Progenitor cell of endocrine pancreas (in vitro differentiated cells): ENCODE data around the gene ASB13. TPM values are rescaled to one million over a fixed set of nuclear protein-coding genes. Genes with fewer than 3 reads are reported as not detected.
A peak's percentile ranks its signal among the peaks of the same experiment; 100 is the strongest.

ENCODE experiments used
- DNase-seq: peaks from one replicate; pipeline ENCODE4 v3.0.0; 2021; ENCODE audit warnings: low spot score; ENCODE audit not compliant: unreplicated experiment
- H3K27ac Mint-ChIP-seq: 2 replicates; pipeline ENCODE4 v1.8.0; 2021; ENCODE audit warnings: mild to moderate bottlenecking, moderate library complexity, mixed read lengths
- H3K27me3 Mint-ChIP-seq: 2 replicates; pipeline ENCODE4 v1.8.0; 2021; ENCODE audit warnings: mixed read lengths
- H3K36me3 Mint-ChIP-seq: 2 replicates; pipeline ENCODE4 v1.8.0; 2022; ENCODE audit warnings: mixed read lengths; ENCODE audit not compliant: insufficient read depth
- H3K4me1 Mint-ChIP-seq: 2 replicates; pipeline ENCODE4 v1.8.0; 2021; ENCODE audit warnings: low read depth, mixed read lengths
- H3K4me3 Mint-ChIP-seq: 2 replicates; pipeline ENCODE4 v1.8.0; 2021; ENCODE audit warnings: low read depth, mild to moderate bottlenecking, moderate library complexity, mixed read lengths
- H3K9me3 Mint-ChIP-seq: 2 replicates; pipeline ENCODE4 v1.8.0; 2021; ENCODE audit warnings: low read depth, mixed read lengths
- CTCF ChIP-seq: fragments of 200-600 bp; sonication (generic); IDR thresholded peaks from one replicate; pipeline ENCODE4 v1.5.0; 2021; ENCODE audit warnings: antibody characterized with exemption, mild to moderate bottlenecking; ENCODE audit not compliant: unreplicated experiment
- total RNA-seq: library from RNA; stranded (reverse); gene quantifications from 2 replicates; pipeline ENCODE4 v1.2.1, GENCODE V29; 2021

ASB13 gene
- total RNA-seq, 1 donor from 2014 or later: 11.1 TPM

- no peak for DNase-seq
- TF ChIP-seq CTCF: no peak
- Mint-ChIP-seq H3K4me3 (no peak overlapping the region), H3K36me3 (no peaks in the 10 kb centered on the region), H3K4me1 (peaks cover 10% of the 10 kb centered on the region), H3K9me3 (peaks cover 7% of the 10 kb centered on the region), H3K27me3 (peaks cover 23% of the 10 kb centered on the region), H3K27ac (no peak overlapping the region)
Observed at GRCh38 chr10:5669604-5670003, 3.2 kb upstream of the ASB13 start.

- H3K36me3 Mint-ChIP-seq: no peaks in the 10 kb centered on the region
- TF ChIP-seq CTCF: no peak
- H3K9me3 Mint-ChIP-seq: no peaks in the 10 kb centered on the region
- no peak overlapping the region for H3K27ac Mint-ChIP-seq
- H3K4me1 Mint-ChIP-seq: peaks cover 10% of the 10 kb centered on the region
- H3K27me3 Mint-ChIP-seq: peaks cover 32% of the 10 kb centered on the region
- DNase-seq: no peak
- no peak overlapping the region for H3K4me3 Mint-ChIP-seq
Observed at GRCh38 chr10:5668429-5668828, 2.0 kb upstream of the ASB13 start.

DNA sequence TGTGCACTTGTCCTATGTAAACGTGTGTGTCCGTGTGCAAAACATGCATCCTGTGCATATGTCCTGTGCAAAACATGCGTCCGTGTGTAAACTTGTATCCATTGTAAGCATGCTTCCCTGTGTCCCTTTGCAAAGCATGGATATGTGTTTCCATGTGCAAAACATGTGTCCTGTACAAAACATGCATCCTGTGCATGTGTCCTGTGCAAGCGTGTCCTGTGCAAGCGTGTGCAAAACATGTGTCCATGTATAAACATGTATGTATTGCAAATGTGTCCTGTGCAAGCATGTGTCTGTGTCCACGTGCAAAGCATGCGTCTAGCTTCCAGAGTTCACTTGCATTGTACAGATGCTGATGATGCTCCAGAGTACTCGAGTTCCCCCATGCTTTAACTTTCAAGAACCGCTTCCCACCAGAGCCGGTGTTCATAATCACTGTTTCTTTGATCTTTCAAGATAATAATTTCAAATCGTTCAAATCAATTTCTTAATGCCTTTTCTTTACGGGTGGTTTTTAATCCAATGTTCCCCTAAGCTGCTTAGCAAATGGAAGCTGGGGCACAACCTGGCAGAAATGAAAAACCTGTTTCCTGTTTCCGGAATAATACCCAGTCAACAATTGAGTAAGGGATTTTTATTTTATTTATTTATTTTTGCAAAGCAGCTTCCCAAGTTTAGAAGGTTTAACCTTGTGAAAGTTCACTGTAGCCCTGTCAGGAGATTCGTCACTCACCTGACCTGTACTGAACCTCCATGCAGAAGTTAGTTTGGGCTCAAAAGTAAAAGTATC is 641 bp upstream of the ASB13 start:
- Mint-ChIP-seq H3K27me3 (peaks cover 35% of the 10 kb centered on the region), H3K4me3 (peak overlapping the region; percentile 83), H3K4me1 (peaks cover 10% of the 10 kb centered on the region), H3K27ac (peak overlapping the region; percentile 8), H3K36me3 (no peaks in the 10 kb centered on the region), H3K9me3 (no peaks in the 10 kb centered on the region)
- peak; percentile 2 for TF ChIP-seq CTCF
- DNase-seq: no peak

DNA sequence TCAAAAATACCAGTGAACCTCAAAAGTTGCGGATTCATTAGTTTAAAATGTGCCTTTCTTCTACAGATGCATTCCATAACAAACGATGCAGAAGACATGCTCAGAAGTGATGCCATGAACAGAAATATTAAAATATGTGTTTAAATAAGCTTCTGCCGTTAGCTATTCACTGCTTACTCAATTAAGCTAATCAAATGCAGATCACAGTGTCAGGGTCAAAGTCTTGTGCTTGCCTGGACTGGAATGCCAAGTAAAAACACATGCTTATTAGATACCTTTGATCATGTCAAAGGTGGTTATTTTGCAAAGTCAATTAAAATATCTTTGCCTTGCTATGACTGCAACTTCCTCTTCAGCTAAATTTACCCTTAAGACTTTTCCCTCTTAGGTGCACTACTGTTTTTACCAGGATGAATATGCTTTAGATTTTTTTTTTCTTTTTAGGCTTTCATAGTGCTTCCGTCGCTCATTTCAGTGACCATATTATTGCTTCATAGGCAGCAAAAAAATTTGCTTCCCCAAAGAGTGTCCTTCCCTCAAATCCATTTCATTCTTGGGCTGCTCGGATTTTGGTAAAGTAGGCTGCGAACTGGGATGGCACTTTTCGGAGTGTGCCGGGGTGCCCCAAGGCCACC is 905 bp downstream of the ASB13 start:
- H3K4me1 Mint-ChIP-seq: peaks cover 10% of the 10 kb centered on the region
- DNase-seq: no peak
- H3K4me3 Mint-ChIP-seq: peak overlapping the region; percentile 75
- TF ChIP-seq CTCF: no peak
- H3K36me3 Mint-ChIP-seq: no peaks in the 10 kb centered on the region
- peaks cover 30% of the 10 kb centered on the region for H3K27me3 Mint-ChIP-seq
- no peaks in the 10 kb centered on the region for H3K9me3 Mint-ChIP-seq
- no peak overlapping the region for H3K27ac Mint-ChIP-seq

GRCh38 chr10:5663692-5664427 is 2.5 kb downstream of the ASB13 start:
- DNase-seq: no peak
- peaks cover 28% of the 10 kb centered on the region for H3K27me3 Mint-ChIP-seq
- no peak overlapping the region for H3K27ac Mint-ChIP-seq
- no peak for TF ChIP-seq CTCF
- peak overlapping the region; percentile 0 for H3K4me3 Mint-ChIP-seq
- peaks cover 20% of the 10 kb centered on the region for H3K4me1 Mint-ChIP-seq
- no peaks in the 10 kb centered on the region for H3K36me3 Mint-ChIP-seq
- H3K9me3 Mint-ChIP-seq: no peaks in the 10 kb centered on the region
